ENCODE data around the gene HPSE2.
"Not testable (repeated sequence)": the region's sequence is repeated elsewhere in the genome, so short reads cannot be mapped to it uniquely, and the experiment has no call there.

HPSE2 gene

GRCh38 chr10:98538472-98538871 is 697.2 kb downstream of the HPSE2 start:
- no peak for DNase-seq

- no peak for DNase-seq
Measured at GRCh38 chr10:98536551-98536950, 699.1 kb downstream of the HPSE2 start.

GRCh38 chr10:98533746-98534445 is 701.8 kb downstream of the HPSE2 start:
- no peak for DNase-seq

- DNase-seq, result no peak
Measured at GRCh38 chr10:98533241-98533640, 702.4 kb downstream of the HPSE2 start.

GRCh38 chr10:98528805-98529183 is 706.9 kb downstream of the HPSE2 start:
- DNase-seq, result no peak

GRCh38 chr10:98528166-98528804 is 707.4 kb downstream of the HPSE2 start:
- no peak for DNase-seq

GRCh38 chr10:98525969-98526368 is 709.7 kb downstream of the HPSE2 start:
- no peak for DNase-seq

GRCh38 chr10:98524124-98524523 is 711.5 kb downstream of the HPSE2 start:
- DNase-seq, result no peak

- no peak for DNase-seq
Measured at GRCh38 chr10:98519841-98520240, 715.8 kb downstream of the HPSE2 start.

GRCh38 chr10:98517672-98518071 is 718.0 kb downstream of the HPSE2 start:
- DNase-seq, result no peak

GRCh38 chr10:98516352-98516751 is 719.3 kb downstream of the HPSE2 start:
- no peak for DNase-seq

GRCh38 chr10:98513704-98514103 is 721.9 kb downstream of the HPSE2 start:
- DNase-seq, result no peak

- no peak for DNase-seq
Measured at GRCh38 chr10:98511876-98512275, 723.8 kb downstream of the HPSE2 start.

GRCh38 chr10:98510412-98510995 is 725.1 kb downstream of the HPSE2 start:
- DNase-seq, result no peak

- DNase-seq, result no peak
Measured at GRCh38 chr10:98509745-98510144, 725.9 kb downstream of the HPSE2 start.

GRCh38 chr10:98502535-98502934 is 733.1 kb downstream of the HPSE2 start:
- not testable (repeated sequence) for DNase-seq

- no peak for DNase-seq
Measured at GRCh38 chr10:98492763-98493162, 742.9 kb downstream of the HPSE2 start.

- no peak for DNase-seq
Measured at GRCh38 chr10:98489561-98490481, 745.8 kb downstream of the HPSE2 start.

- no peak for DNase-seq
Measured at GRCh38 chr10:98488669-98489430, 746.8 kb downstream of the HPSE2 start.

- DNase-seq, result no peak
Measured at GRCh38 chr10:98487649-98488048, 748.0 kb downstream of the HPSE2 start.

- DNase-seq, result no peak
Measured at GRCh38 chr10:98486421-98486820, 749.2 kb downstream of the HPSE2 start.

- no peak for DNase-seq
Measured at GRCh38 chr10:98485959-98486358, 749.7 kb downstream of the HPSE2 start.

GRCh38 chr10:98483658-98484057 is 752.0 kb downstream of the HPSE2 start:
- no peak for DNase-seq
